ENCODE results near the gene IRF5.

- TF ChIP-seq, protein P1, sequence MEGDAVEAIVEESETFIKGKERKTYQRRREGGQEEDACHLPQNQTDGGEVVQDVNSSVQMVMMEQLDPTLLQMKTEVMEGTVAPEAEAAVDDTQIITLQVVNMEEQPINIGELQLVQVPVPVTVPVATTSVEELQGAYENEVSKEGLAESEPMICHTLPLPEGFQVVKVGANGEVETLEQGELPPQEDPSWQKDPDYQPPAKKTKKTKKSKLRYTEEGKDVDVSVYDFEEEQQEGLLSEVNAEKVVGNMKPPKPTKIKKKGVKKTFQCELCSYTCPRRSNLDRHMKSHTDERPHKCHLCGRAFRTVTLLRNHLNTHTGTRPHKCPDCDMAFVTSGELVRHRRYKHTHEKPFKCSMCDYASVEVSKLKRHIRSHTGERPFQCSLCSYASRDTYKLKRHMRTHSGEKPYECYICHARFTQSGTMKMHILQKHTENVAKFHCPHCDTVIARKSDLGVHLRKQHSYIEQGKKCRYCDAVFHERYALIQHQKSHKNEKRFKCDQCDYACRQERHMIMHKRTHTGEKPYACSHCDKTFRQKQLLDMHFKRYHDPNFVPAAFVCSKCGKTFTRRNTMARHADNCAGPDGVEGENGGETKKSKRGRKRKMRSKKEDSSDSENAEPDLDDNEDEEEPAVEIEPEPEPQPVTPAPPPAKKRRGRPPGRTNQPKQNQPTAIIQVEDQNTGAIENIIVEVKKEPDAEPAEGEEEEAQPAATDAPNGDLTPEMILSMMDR (IDR thresholded peaks at IDR 0.05) = no peak
- TF ChIP-seq POLR2A (IDR thresholded peaks at IDR 0.05) = no peak
Measured at GRCh38 chr7:128923411-128923800, 14.3 kb upstream of the IRF5 start.
